ENCODE results near the gene TPRN. TPM values are rescaled to one million over a fixed set of nuclear protein-coding genes. Genes with fewer than 3 reads are reported as not detected.

TPRN gene
- polyA plus RNA-seq, 1 experiment = 2.8 TPM

- POLR2A ChIA-PET = interaction anchor here (0.7 kb wide), 1 partner anchor 11 kb away, joined by 3 read pairs; the partner anchor contains the start of genes NDOR1 and TMEM203
- DNase-seq (ENCODE audit: low read depth, low spot score) = no peak
- Histone ChIP-seq H3K9me3 (ENCODE audit: control insufficient read depth, insufficient read depth, low read length) (no peaks in the 10 kb centered on the region; the same call in 1 of the 2 replicates), H3K27me3 (ENCODE audit: control insufficient read depth, insufficient read depth, low read length) (no peaks in the 10 kb centered on the region), H3K4me3 (ENCODE audit: low read depth, low read length) (no peak overlapping the region), H3K27ac (ENCODE audit: low read depth, low read length) (no peak overlapping the region)
- CTCF ChIA-PET = interaction anchor here (0.6 to 0.7 kb wide), 2 partner anchors 20 to 428 kb away, joined by 3 read pairs; no protein-coding TSS in a partner anchor
- TF ChIP-seq CTCF (IDR thresholded peaks at IDR 0.05; ENCODE audit: low read depth, low read length) = no peak
These were observed 15.8 kb upstream of the TPRN start for GRCh38 chr9:137216188-137216965.

DNA sequence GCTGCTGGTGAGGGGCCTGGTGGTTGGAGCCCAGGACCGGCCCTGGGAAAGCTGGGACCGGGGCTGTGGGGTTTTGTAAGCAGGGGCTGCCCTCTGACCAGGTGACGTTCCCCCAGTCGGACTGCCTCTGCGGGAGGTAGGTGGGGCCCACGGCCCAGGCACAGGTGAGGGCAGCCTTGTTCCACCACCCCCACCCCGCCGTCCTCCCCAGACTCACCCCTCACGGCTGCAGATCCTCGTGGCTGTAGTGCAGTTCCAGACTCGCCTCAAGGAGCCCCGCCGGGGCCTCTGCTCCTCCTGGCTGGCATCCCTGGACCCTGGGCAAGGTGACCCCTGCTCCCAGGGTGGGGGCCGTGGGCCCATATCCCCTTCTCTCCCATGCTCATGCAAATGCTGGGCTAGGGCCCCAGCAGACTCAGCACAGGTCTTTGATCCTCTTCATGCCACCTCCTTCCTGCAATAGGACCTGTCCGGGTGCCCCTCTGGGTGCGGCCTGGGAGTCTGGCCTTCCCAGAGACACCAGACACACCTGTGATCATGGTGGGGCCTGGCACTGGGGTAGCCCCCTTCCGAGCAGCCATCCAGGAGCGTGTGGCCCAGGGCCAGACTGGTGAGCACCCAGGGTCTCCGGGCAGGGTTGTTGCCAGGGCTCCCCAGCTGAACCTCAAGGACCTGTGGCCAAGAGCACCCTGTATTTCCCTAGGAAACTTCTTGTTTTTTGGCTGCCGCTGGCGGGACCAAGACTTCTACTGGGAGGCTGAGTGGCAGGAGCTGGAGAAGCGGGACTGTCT lies 14.8 kb upstream of the TPRN start:
- no peaks in the 10 kb centered on the region; the same call in 1 of the 2 replicates for H3K9me3 ChIP-seq (ENCODE audit: control insufficient read depth, insufficient read depth, low read length)
- TF ChIP-seq CTCF (IDR thresholded peaks at IDR 0.05; ENCODE audit: low read depth, low read length) = no peak
- H3K4me3 ChIP-seq (ENCODE audit: low read depth, low read length) = no peak overlapping the region
- DNase-seq (ENCODE audit: low read depth, low spot score) = no peak
- H3K27ac ChIP-seq (ENCODE audit: low read depth, low read length) = no peak overlapping the region
- ChIA-PET CTCF (interaction anchor here (0.6 kb wide), 1 partner anchor 21 kb away, joined by 3 read pairs; no protein-coding TSS in a partner anchor), POLR2A (no interaction called here)
- H3K27me3 ChIP-seq (ENCODE audit: control insufficient read depth, insufficient read depth, low read length) = no peaks in the 10 kb centered on the region

DNA sequence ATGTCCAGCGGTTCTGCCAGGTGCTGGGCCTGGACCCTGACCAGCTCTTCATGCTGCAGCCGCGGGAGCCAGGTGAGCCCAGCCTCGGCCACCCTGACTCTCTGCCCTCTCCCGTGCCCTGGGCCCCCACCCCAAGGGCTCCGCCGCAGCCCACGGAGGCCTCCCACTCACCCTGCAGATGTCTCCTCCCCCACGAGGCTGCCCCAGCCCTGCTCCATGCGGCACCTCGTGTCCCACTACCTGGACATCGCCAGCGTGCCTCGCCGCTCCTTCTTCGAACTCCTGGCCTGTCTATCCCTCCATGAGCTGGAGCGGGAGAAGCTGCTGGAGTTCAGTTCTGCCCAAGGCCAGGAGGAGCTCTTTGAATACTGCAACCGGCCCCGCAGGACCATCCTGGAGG lies 14.1 kb upstream of the TPRN start:
- ChIA-PET POLR2A (interaction anchor here (2.1 kb wide), 1 partner anchor 26 kb away, joined by 5 read pairs; the partner anchor contains the start of gene TUBB4B), CTCF (no interaction called here)
- no peak for TF ChIP-seq CTCF (IDR thresholded peaks at IDR 0.05; ENCODE audit: low read depth, low read length)
- no peaks in the 10 kb centered on the region; the same call in 1 of the 2 replicates for H3K9me3 ChIP-seq (ENCODE audit: control insufficient read depth, insufficient read depth, low read length)
- no peaks in the 10 kb centered on the region for H3K27me3 ChIP-seq (ENCODE audit: control insufficient read depth, insufficient read depth, low read length)
- no peak for DNase-seq (ENCODE audit: low read depth, low spot score)
- no peak overlapping the region for H3K4me3 ChIP-seq (ENCODE audit: low read depth, low read length)
- no peak overlapping the region for H3K27ac ChIP-seq (ENCODE audit: low read depth, low read length)

- TF ChIP-seq CTCF (IDR thresholded peaks at IDR 0.05; ENCODE audit: low read depth, low read length) = no peak
- Histone ChIP-seq H3K27ac (ENCODE audit: low read depth, low read length) (no peak overlapping the region), H3K4me3 (ENCODE audit: low read depth, low read length) (no peak overlapping the region), H3K9me3 (ENCODE audit: control insufficient read depth, insufficient read depth, low read length) (no peaks in the 10 kb centered on the region; the same call in 1 of the 2 replicates), H3K27me3 (ENCODE audit: control insufficient read depth, insufficient read depth, low read length) (no peaks in the 10 kb centered on the region)
- POLR2A ChIA-PET = interaction anchor here (0.9 to 2.1 kb wide), 3 partner anchors 13 to 27 kb away, joined by 3 to 5 read pairs (median 3); partner anchors contain the start of genes TPRN and TUBB4B
- CTCF ChIA-PET = no interaction called here
- DNase-seq (ENCODE audit: low read depth, low spot score) = no peak
These were observed 12.9 kb upstream of the TPRN start for GRCh38 chr9:137213160-137214060.

All from AG04450 (cell line).